ENCODE measurements around the gene PACSIN2.
A peak's percentile ranks its signal among the peaks of the same experiment; 100 is the strongest.
"Not testable (repeated sequence)": the region's sequence is repeated elsewhere in the genome, so short reads cannot be mapped to it uniquely, and the experiment has no call there.

The PACSIN2 gene

DNA sequence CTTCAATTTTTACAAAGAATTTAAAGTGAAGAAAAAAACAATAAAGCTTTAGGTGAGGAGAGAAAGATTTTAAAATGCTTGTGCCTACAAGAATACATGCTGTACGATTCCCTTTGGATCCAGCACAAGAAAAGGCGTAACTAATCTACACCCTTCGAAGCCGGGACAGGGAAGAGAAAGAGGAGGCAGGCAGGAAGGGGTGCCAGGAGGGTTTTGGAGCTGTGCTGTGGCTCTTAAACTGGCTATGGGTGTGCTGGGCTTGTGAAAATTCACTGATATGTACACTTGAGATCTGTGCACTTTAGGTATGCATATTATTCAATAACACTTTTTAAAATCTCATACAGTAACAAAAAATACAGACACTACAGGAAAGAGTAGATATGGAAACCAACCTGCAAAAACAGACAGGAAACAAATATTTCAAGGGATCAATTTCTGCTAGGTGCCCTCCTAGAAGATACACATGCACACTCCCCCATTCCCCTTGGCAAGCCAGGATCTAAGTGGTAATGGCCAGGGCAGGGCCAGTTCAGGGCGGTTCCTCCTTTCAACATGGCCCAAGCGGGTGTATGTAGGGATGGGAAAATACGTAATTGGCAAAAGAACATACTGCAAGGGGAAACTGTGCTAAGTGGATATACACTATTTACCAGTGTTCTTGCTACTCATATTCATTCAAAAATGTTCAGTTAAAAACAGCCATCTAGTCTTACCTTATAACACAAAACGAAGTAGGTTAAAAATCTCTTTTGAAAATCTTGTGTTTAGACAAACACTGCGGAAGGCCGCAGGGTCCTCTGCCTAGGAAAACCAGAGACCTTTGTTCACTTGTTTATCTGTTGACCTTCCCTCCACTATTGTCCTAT, 54.2 kb downstream of the PACSIN2 start:
- Histone ChIP-seq H3K4me1 (ENCODE audit: control insufficient read depth in 5 of 5, insufficient read depth in 5 of 5, low read length in 5 of 5) (peaks cover 6 to 38% (median 25%) of the 10 kb centered on the region in 5 donors), H3K4me3 (ENCODE audit: low read depth in 1 of 5, low read length in 5 of 5) (no peak overlapping the region), H3K36me3 (ENCODE audit: control insufficient read depth in 5 of 5, insufficient read depth in 5 of 5, low read length in 5 of 5) (peaks cover 0 to 3% (median 0%) of the 10 kb centered on the region in 5 donors), H3K9me3 (ENCODE audit: control insufficient read depth in 5 of 5, low read length in 5 of 5) (no peaks in the 10 kb centered on the region), H3K27me3 (ENCODE audit: control insufficient read depth in 5 of 5, insufficient read depth in 4 of 5, low read length in 5 of 5) (no peaks in the 10 kb centered on the region), H3K27ac (ENCODE audit: low read depth, low read length) (no peak overlapping the region), H3K9ac (ENCODE audit: low read length in 5 of 5) (no peak overlapping the region)

GRCh38 chr22:42959576-42960509, 55.1 kb downstream of the PACSIN2 start:
- H3K27ac ChIP-seq (ENCODE audit: low read depth, low read length): no peak overlapping the region
- peak overlapping the region; percentile 5 to 62 (median 58) for H3K4me3 ChIP-seq (ENCODE audit: low read depth in 1 of 5, low read length in 5 of 5)
- H3K4me1 ChIP-seq (ENCODE audit: control insufficient read depth in 5 of 5, insufficient read depth in 5 of 5, low read length in 5 of 5): peaks cover 6 to 38% (median 25%) of the 10 kb centered on the region in 5 donors
- H3K9ac ChIP-seq (ENCODE audit: low read length in 5 of 5): peak overlapping the region in 1 of 5 donors; percentile 9
- no peaks in the 10 kb centered on the region for H3K27me3 ChIP-seq (ENCODE audit: control insufficient read depth in 5 of 5, insufficient read depth in 4 of 5, low read length in 5 of 5)
- peaks cover 0 to under 1% (median 0%) of the 10 kb centered on the region in 5 donors for H3K36me3 ChIP-seq (ENCODE audit: control insufficient read depth in 5 of 5, insufficient read depth in 5 of 5, low read length in 5 of 5)
- H3K9me3 ChIP-seq (ENCODE audit: control insufficient read depth in 5 of 5, low read length in 5 of 5): no peaks in the 10 kb centered on the region

DNA sequence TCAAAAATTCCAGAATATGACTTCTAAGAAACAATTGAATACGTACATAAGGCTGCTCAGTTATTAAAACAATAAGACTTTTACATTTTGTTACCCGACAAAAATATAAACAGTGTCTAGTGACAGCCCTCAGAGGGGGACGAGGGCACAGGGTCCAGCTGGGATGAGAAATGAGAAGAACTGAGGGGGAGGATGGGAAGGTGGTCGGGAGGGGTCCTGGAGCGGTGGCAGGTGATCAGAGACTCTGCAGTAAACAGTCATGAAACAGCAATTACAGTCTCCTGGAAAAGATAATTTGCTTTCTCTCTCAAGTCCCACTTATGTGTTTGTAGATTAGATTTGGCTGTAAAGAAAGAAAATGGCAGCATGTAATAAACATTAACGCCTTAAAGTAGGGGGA, 56.0 kb downstream of the PACSIN2 start:
- no peak overlapping the region for H3K27ac ChIP-seq (ENCODE audit: low read depth, low read length)
- no peaks in the 10 kb centered on the region for H3K27me3 ChIP-seq (ENCODE audit: control insufficient read depth in 5 of 5, insufficient read depth in 4 of 5, low read length in 5 of 5)
- no peaks in the 10 kb centered on the region for H3K36me3 ChIP-seq (ENCODE audit: control insufficient read depth in 5 of 5, insufficient read depth in 5 of 5, low read length in 5 of 5)
- H3K9me3 ChIP-seq (ENCODE audit: control insufficient read depth in 5 of 5, low read length in 5 of 5): no peaks in the 10 kb centered on the region
- H3K9ac ChIP-seq (ENCODE audit: low read length in 5 of 5): no peak overlapping the region
- H3K4me3 ChIP-seq (ENCODE audit: low read depth in 1 of 5, low read length in 5 of 5): peak overlapping the region in 3 of 5 donors; percentile 12 to 62 (median 59)
- peaks cover 6 to 38% (median 25%) of the 10 kb centered on the region in 5 donors for H3K4me1 ChIP-seq (ENCODE audit: control insufficient read depth in 5 of 5, insufficient read depth in 5 of 5, low read length in 5 of 5)

- no peaks in the 10 kb centered on the region for H3K27me3 ChIP-seq (ENCODE audit: control insufficient read depth in 5 of 5, insufficient read depth in 4 of 5, low read length in 5 of 5)
- H3K36me3 ChIP-seq (ENCODE audit: control insufficient read depth in 5 of 5, insufficient read depth in 5 of 5, low read length in 5 of 5): no peaks in the 10 kb centered on the region
- no peaks in the 10 kb centered on the region for H3K9me3 ChIP-seq (ENCODE audit: control insufficient read depth in 5 of 5, low read length in 5 of 5)
- H3K27ac ChIP-seq (ENCODE audit: low read depth, low read length): no peak overlapping the region
- peaks cover 6 to 33% (median 25%) of the 10 kb centered on the region in 5 donors for H3K4me1 ChIP-seq (ENCODE audit: control insufficient read depth in 5 of 5, insufficient read depth in 5 of 5, low read length in 5 of 5)
- peak overlapping the region in 1 of 5 donors; percentile 6 for H3K4me3 ChIP-seq (ENCODE audit: low read depth in 1 of 5, low read length in 5 of 5)
- no peak overlapping the region for H3K9ac ChIP-seq (ENCODE audit: low read length in 5 of 5)
Observed at GRCh38 chr22:42957958-42958357, 57.0 kb downstream of the PACSIN2 start.

- Histone ChIP-seq H3K36me3 (ENCODE audit: control insufficient read depth in 5 of 5, insufficient read depth in 5 of 5, low read length in 5 of 5) (no peaks in the 10 kb centered on the region), H3K27ac (ENCODE audit: low read depth, low read length) (no peak overlapping the region), H3K4me1 (ENCODE audit: control insufficient read depth in 5 of 5, insufficient read depth in 5 of 5, low read length in 5 of 5) (peaks cover 6 to 29% (median 25%) of the 10 kb centered on the region in 5 donors), H3K9me3 (ENCODE audit: control insufficient read depth in 5 of 5, low read length in 5 of 5) (no peaks in the 10 kb centered on the region), H3K4me3 (ENCODE audit: low read depth in 1 of 5, low read length in 5 of 5) (no peak overlapping the region), H3K27me3 (ENCODE audit: control insufficient read depth in 5 of 5, insufficient read depth in 4 of 5, low read length in 5 of 5) (no peaks in the 10 kb centered on the region), H3K9ac (ENCODE audit: low read length in 5 of 5) (no peak overlapping the region)
Observed at GRCh38 chr22:42957544-42957943, 57.4 kb downstream of the PACSIN2 start.

DNA sequence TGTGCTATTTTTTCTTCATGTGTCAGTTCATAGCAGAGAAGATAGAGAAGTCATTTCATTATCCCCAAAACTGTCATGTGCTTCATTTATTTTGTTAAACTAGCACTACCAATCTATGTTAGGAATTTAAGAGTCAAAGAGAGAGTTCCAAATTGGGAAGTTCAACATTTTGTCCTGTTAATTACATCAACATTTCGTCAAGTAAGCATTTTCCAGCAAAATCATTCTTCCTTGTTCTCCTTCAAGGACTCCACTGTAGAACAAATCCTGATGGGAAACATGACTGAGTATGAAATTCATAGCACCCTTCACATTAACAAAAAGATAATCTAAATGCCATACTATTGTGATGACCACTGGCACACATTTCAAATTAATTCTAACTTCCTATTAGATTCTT, 59.1 kb downstream of the PACSIN2 start:
- no peak overlapping the region for H3K27ac ChIP-seq (ENCODE audit: low read depth, low read length)
- no peak overlapping the region for H3K9ac ChIP-seq (ENCODE audit: low read length in 5 of 5)
- H3K4me3 ChIP-seq (ENCODE audit: low read depth in 1 of 5, low read length in 5 of 5): no peak overlapping the region
- H3K27me3 ChIP-seq (ENCODE audit: control insufficient read depth in 5 of 5, insufficient read depth in 4 of 5, low read length in 5 of 5): no peaks in the 10 kb centered on the region
- H3K4me1 ChIP-seq (ENCODE audit: control insufficient read depth in 5 of 5, insufficient read depth in 5 of 5, low read length in 5 of 5): peaks cover 4 to 27% (median 17%) of the 10 kb centered on the region in 5 donors
- no peaks in the 10 kb centered on the region for H3K36me3 ChIP-seq (ENCODE audit: control insufficient read depth in 5 of 5, insufficient read depth in 5 of 5, low read length in 5 of 5)
- no peaks in the 10 kb centered on the region for H3K9me3 ChIP-seq (ENCODE audit: control insufficient read depth in 5 of 5, low read length in 5 of 5)

- Histone ChIP-seq H3K27ac (ENCODE audit: low read depth, low read length) (no peak overlapping the region), H3K4me1 (ENCODE audit: control insufficient read depth in 5 of 5, insufficient read depth in 5 of 5, low read length in 5 of 5) (peaks cover 4 to 23% (median 14%) of the 10 kb centered on the region in 5 donors)
Observed at GRCh38 chr22:42955087-42955635, 59.8 kb downstream of the PACSIN2 start.

DNA sequence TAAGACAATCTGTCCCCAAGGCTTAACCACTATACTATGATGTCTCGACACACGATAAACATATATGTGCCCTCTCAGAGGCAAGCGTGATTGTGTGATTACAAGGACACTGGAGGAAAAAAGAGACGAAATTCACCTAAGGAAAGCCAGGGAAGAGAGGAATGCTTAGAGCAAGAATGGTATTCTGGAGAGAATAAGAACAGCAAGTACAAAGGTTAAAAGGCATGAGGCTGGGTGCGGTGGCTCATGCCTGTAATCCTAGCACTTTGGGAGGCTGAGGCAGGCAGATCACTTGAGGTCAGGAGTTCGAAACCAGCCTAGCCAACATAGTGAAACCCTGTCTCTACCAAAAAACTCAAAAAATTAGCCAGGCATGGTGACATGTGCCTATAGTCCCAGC, 61.2 kb downstream of the PACSIN2 start:
- H3K36me3 ChIP-seq (ENCODE audit: control insufficient read depth in 5 of 5, insufficient read depth in 5 of 5, low read length in 5 of 5); H3K4me3 ChIP-seq (ENCODE audit: low read depth in 1 of 5, low read length in 5 of 5); H3K9me3 ChIP-seq (ENCODE audit: control insufficient read depth in 5 of 5, low read length in 5 of 5); H3K9ac ChIP-seq (ENCODE audit: low read length in 5 of 5); H3K27ac ChIP-seq (ENCODE audit: low read depth, low read length); H3K27me3 ChIP-seq (ENCODE audit: control insufficient read depth in 5 of 5, insufficient read depth in 4 of 5, low read length in 5 of 5): not testable (repeated sequence)
- peaks cover 0 to 16% (median 14%) of the 10 kb centered on the region in 5 donors for H3K4me1 ChIP-seq (ENCODE audit: control insufficient read depth in 5 of 5, insufficient read depth in 5 of 5, low read length in 5 of 5)

More at GRCh38 chr22:42955087-42955635, 59.8 kb downstream of the PACSIN2 start:
- Histone ChIP-seq H3K36me3 (ENCODE audit: control insufficient read depth in 5 of 5, insufficient read depth in 5 of 5, low read length in 5 of 5) (no peaks in the 10 kb centered on the region), H3K9ac (ENCODE audit: low read length in 5 of 5) (no peak overlapping the region), H3K27me3 (ENCODE audit: control insufficient read depth in 5 of 5, insufficient read depth in 4 of 5, low read length in 5 of 5) (no peaks in the 10 kb centered on the region), H3K9me3 (ENCODE audit: control insufficient read depth in 5 of 5, low read length in 5 of 5) (no peaks in the 10 kb centered on the region), H3K4me3 (ENCODE audit: low read depth in 1 of 5, low read length in 5 of 5) (no peak overlapping the region)

DNA sequence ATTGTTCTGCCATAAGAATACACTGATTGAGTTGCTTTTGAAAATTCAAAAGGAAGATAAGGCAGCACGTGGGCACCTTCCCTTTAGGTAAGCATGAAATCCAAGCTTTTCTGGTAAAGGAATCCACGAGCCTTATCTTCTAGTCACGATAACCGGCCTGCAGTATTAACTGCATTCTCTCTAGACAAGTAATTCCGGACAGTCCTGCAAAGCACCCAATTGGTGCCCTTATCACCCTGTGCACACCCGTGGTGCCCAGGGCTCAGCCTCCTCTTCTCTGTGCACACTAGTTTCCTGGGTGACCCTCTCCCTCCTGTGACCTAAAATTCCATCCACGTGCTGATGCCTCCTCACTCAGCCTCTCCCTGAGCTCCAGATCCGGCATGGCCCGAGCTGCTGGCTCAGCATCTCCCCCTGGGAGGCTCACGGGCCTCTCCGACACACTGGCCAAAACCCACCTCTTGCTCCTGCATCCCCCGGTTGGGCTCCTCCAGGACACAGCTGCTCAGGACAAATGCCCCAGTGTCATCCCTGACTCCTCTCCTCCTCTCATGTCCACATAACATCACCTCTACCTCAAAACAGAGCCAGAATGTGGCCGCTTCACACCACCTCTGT, 63.7 kb downstream of the PACSIN2 start:
- Histone ChIP-seq H3K4me3 (ENCODE audit: low read depth in 1 of 5, low read length in 5 of 5) (no peak overlapping the region), H3K9ac (ENCODE audit: low read length in 5 of 5) (no peak overlapping the region), H3K4me1 (ENCODE audit: control insufficient read depth in 5 of 5, insufficient read depth in 5 of 5, low read length in 5 of 5) (peaks cover 0 to 35% (median 15%) of the 10 kb centered on the region in 5 donors)

More for the DNA sequence above, 63.7 kb downstream of the PACSIN2 start:
- Histone ChIP-seq H3K9me3 (ENCODE audit: control insufficient read depth in 5 of 5, low read length in 5 of 5) (no peaks in the 10 kb centered on the region), H3K27ac (ENCODE audit: low read depth, low read length) (no peak overlapping the region), H3K27me3 (ENCODE audit: control insufficient read depth in 5 of 5, insufficient read depth in 4 of 5, low read length in 5 of 5) (no peaks in the 10 kb centered on the region), H3K36me3 (ENCODE audit: control insufficient read depth in 5 of 5, insufficient read depth in 5 of 5, low read length in 5 of 5) (peaks cover 0 to 6% (median 0%) of the 10 kb centered on the region in 5 donors)

Measured in subcutaneous abdominal adipose tissue (tissue), 5 donors.